ENCODE data around the gene HOXA13.

Gene HOXA13

DNA sequence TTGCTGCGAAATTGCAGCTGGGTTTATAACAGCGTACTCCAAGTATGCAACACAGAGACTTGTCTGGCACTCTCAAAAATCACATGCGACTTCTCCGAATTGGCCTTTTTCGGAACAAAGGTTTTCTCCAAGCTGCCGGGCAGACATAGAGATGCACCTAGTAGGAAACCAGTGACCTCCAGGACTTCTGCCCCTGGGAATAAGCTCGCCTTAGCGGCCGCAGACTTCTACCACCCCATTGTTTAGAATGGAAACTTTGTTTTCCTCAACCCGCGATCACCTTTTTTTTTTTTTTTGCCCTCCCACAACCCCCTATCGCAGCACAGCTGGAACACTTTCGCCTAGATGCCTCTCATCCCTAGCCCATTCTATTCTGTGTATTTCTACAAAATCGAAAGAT lies 20.9 kb downstream of the HOXA13 start:
- Histone ChIP-seq H3K23ac (ENCODE audit: low read length) (no peak overlapping the region), H4K8ac (ENCODE audit: low read depth, low read length) (no peak overlapping the region), H3K4me1 (ENCODE audit: control insufficient read depth in 1 of 2, insufficient read depth in 2 of 2, low read length in 2 of 2) (peaks cover 9 to 12% of the 10 kb centered on the region in 2 experiments), H2AFZ (ENCODE audit: insufficient read depth, low read length, poor library complexity) (no peak overlapping the region), H3K27ac (ENCODE audit: low read depth, low read length) (no peak overlapping the region), H3K79me1 (ENCODE audit: low read length) (no peaks in the 10 kb centered on the region), H2BK120ac (ENCODE audit: insufficient read depth, low read length, poor library complexity) (no peak overlapping the region), H3K14ac (ENCODE audit: low read length) (no peak overlapping the region), H3K18ac (ENCODE audit: low read length) (no peak overlapping the region), H3K9me3 (ENCODE audit: insufficient read depth, low read depth, low read length) (peaks cover 30% of the 10 kb centered on the region), H2AK5ac (ENCODE audit: low read length) (no peak overlapping the region), H3K4me3 (ENCODE audit: low read depth, low read length) (no peak overlapping the region), H3K4me2 (ENCODE audit: low read length) (no peak overlapping the region), H3K27me3 (ENCODE audit: insufficient read depth, low read length) (peaks cover 87% of the 10 kb centered on the region), H3K36me3 (ENCODE audit: control insufficient read depth in 1 of 2, insufficient read depth in 2 of 2, low read length in 2 of 2) (no peaks in the 10 kb centered on the region), H3K9ac (ENCODE audit: low read length) (no peak overlapping the region), H3K4ac (ENCODE audit: low read depth, low read length) (no peak overlapping the region), H2BK5ac (ENCODE audit: low read depth, low read length, poor library complexity) (no peak overlapping the region), H3K79me2 (ENCODE audit: control insufficient read depth, insufficient read depth, low read length, poor library complexity) (no peaks in the 10 kb centered on the region), H2BK12ac (ENCODE audit: low read length) (no peak overlapping the region), H4K12ac (ENCODE audit: low read depth, low read length) (no peak overlapping the region), H4K91ac (ENCODE audit: low read depth, low read length) (no peak overlapping the region)
- no peak for DNase-seq
- no CpG with 5 or more reads among the region's 14 CpGs for WGBS (ENCODE audit: extremely low coverage, insufficient coverage, insufficient read length)

- no peaks in the 10 kb centered on the region for H3K36me3 ChIP-seq (ENCODE audit: control insufficient read depth in 1 of 2, insufficient read depth in 2 of 2, low read length in 2 of 2)
- no peak overlapping the region for H2AK5ac ChIP-seq (ENCODE audit: low read length)
- H2BK5ac ChIP-seq (ENCODE audit: low read depth, low read length, poor library complexity), result no peak overlapping the region
- H3K27me3 ChIP-seq (ENCODE audit: insufficient read depth, low read length), result peaks cover 88% of the 10 kb centered on the region
- no CpG with 5 or more reads among the region's 6 CpGs for WGBS (ENCODE audit: extremely low coverage, insufficient coverage, insufficient read length)
- no peak overlapping the region for H3K27ac ChIP-seq (ENCODE audit: low read depth, low read length)
- no peak overlapping the region for H2AFZ ChIP-seq (ENCODE audit: insufficient read depth, low read length, poor library complexity)
- H3K4me1 ChIP-seq (ENCODE audit: control insufficient read depth in 1 of 2, insufficient read depth in 2 of 2, low read length in 2 of 2), result peaks cover 11 to 16% of the 10 kb centered on the region in 2 experiments
- H2BK12ac ChIP-seq (ENCODE audit: low read length), result no peak overlapping the region
- H4K8ac ChIP-seq (ENCODE audit: low read depth, low read length), result no peak overlapping the region
- no peaks in the 10 kb centered on the region for H3K79me2 ChIP-seq (ENCODE audit: control insufficient read depth, insufficient read depth, low read length, poor library complexity)
- no peak overlapping the region for H4K91ac ChIP-seq (ENCODE audit: low read depth, low read length)
- H3K9me3 ChIP-seq (ENCODE audit: insufficient read depth, low read depth, low read length), result peaks cover 36% of the 10 kb centered on the region
- DNase-seq, result no peak
- no peak overlapping the region for H3K9ac ChIP-seq (ENCODE audit: low read length)
- H3K4ac ChIP-seq (ENCODE audit: low read depth, low read length), result no peak overlapping the region
- no peak overlapping the region for H3K23ac ChIP-seq (ENCODE audit: low read length)
- no peaks in the 10 kb centered on the region for H3K79me1 ChIP-seq (ENCODE audit: low read length)
- H4K12ac ChIP-seq (ENCODE audit: low read depth, low read length), result no peak overlapping the region
- H2BK120ac ChIP-seq (ENCODE audit: insufficient read depth, low read length, poor library complexity), result no peak overlapping the region
- H3K4me3 ChIP-seq (ENCODE audit: low read depth, low read length), result no peak overlapping the region
- no peak overlapping the region for H3K14ac ChIP-seq (ENCODE audit: low read length)
- H3K18ac ChIP-seq (ENCODE audit: low read length), result no peak overlapping the region
- no peak overlapping the region for H3K4me2 ChIP-seq (ENCODE audit: low read length)
These were observed 21.5 kb downstream of the HOXA13 start for GRCh38 chr7:27178366-27178765.

DNA sequence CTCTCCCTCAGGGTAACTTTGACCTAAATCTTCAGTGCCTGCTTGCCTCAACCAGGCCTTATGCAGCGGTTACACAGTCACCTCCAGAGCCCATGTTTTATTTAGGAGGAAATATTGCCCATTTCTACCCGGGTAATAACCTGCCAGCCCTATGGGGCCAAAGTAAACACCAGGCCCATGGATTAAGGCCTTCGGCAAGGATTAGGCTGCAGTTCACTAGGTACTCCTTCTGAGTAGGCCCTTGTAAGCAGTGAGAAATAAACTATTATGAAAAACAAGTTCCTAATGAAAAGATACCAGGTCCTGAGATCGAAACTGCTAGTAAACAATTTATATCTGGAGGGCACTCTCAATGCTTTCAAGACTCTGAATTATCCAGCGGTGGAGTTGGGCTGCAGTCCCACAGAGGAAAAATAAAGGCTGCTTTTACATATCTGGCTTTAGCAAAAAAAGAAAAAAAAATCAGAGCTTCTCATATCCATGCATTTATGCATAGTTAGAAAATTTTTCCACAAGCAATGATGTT lies 22.0 kb downstream of the HOXA13 start:
- Histone ChIP-seq H3K4me3 (ENCODE audit: low read depth, low read length) (no peak overlapping the region), H3K18ac (ENCODE audit: low read length) (no peak overlapping the region)

DNA sequence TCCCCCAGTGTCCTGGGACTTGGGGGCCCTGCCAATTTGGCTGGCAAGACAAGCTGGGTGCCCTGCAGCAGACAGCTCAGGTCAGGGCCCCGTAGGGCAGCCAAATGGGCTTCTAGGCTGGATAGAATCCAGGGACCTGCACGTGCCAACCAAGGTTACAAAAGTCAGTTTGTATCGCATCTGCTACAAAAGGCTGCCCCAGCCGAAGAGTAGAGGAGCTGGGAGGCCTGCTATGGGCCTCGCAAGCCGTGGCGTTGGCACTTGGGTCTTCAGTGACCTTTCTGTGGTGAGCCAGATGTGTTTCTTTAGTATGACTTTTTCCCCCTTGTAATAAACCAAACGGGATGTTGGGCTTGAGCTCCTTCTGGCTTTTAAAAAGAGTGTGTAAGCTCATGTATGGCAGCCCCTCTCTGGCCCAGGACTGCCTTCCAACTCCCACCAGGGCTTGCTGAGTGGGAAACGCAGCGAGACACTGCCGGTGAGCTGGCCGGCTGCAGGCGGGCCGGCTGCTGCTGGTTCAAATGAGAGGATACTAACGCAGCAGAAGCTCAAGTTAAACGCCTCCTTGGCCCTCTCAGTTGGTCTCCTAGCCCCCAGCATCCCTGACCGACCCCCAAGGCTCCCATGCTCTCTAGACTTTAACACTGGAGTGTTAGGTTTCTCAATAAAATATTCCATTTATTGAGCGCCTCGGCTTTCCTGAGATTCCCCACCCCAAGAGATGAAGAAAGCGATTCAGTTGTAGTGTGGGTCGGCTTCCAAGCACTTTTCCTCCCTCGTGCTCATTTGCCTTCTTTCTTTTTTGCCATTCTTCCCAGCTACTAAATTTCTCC lies 22.7 kb downstream of the HOXA13 start:
- no peak overlapping the region for H3K27ac ChIP-seq (ENCODE audit: low read depth, low read length)
- H3K18ac ChIP-seq (ENCODE audit: low read length), result no peak overlapping the region
- no CpG with 5 or more reads among the region's 22 CpGs for WGBS (ENCODE audit: extremely low coverage, insufficient coverage, insufficient read length)
- no peak overlapping the region for H2BK120ac ChIP-seq (ENCODE audit: insufficient read depth, low read length, poor library complexity)
- H3K4me2 ChIP-seq (ENCODE audit: low read length), result no peak overlapping the region
- no peak overlapping the region for H3K14ac ChIP-seq (ENCODE audit: low read length)
- no peak overlapping the region for H3K9ac ChIP-seq (ENCODE audit: low read length)
- H3K79me2 ChIP-seq (ENCODE audit: control insufficient read depth, insufficient read depth, low read length, poor library complexity), result no peaks in the 10 kb centered on the region
- H3K4me3 ChIP-seq (ENCODE audit: low read depth, low read length), result no peak overlapping the region
- no peaks in the 10 kb centered on the region for H3K79me1 ChIP-seq (ENCODE audit: low read length)
- H3K4me1 ChIP-seq (ENCODE audit: control insufficient read depth in 1 of 2, insufficient read depth in 2 of 2, low read length in 2 of 2), result peaks cover 7 to 14% of the 10 kb centered on the region in 2 experiments
- H3K9me3 ChIP-seq (ENCODE audit: insufficient read depth, low read depth, low read length), result peaks cover 46% of the 10 kb centered on the region
- H2AFZ ChIP-seq (ENCODE audit: insufficient read depth, low read length, poor library complexity), result no peak overlapping the region
- no peak overlapping the region for H3K23ac ChIP-seq (ENCODE audit: low read length)
- H3K27me3 ChIP-seq (ENCODE audit: insufficient read depth, low read length), result peaks cover 88% of the 10 kb centered on the region
- no peak overlapping the region for H2BK12ac ChIP-seq (ENCODE audit: low read length)
- H4K12ac ChIP-seq (ENCODE audit: low read depth, low read length), result no peak overlapping the region
- no peak overlapping the region for H4K91ac ChIP-seq (ENCODE audit: low read depth, low read length)
- no peak overlapping the region for H2AK5ac ChIP-seq (ENCODE audit: low read length)
- no peak overlapping the region for H2BK5ac ChIP-seq (ENCODE audit: low read depth, low read length, poor library complexity)
- H3K36me3 ChIP-seq (ENCODE audit: control insufficient read depth in 1 of 2, insufficient read depth in 2 of 2, low read length in 2 of 2), result no peaks in the 10 kb centered on the region
- H4K8ac ChIP-seq (ENCODE audit: low read depth, low read length), result no peak overlapping the region
- H3K4ac ChIP-seq (ENCODE audit: low read depth, low read length), result no peak overlapping the region
- no peak for DNase-seq

More for the DNA sequence above, 22.0 kb downstream of the HOXA13 start:
- Histone ChIP-seq H2BK12ac (ENCODE audit: low read length) (no peak overlapping the region), H4K91ac (ENCODE audit: low read depth, low read length) (no peak overlapping the region), H2BK120ac (ENCODE audit: insufficient read depth, low read length, poor library complexity) (no peak overlapping the region), H2AFZ (ENCODE audit: insufficient read depth, low read length, poor library complexity) (no peak overlapping the region), H2AK5ac (ENCODE audit: low read length) (no peak overlapping the region), H3K9me3 (ENCODE audit: insufficient read depth, low read depth, low read length) (peaks cover 40% of the 10 kb centered on the region), H3K27me3 (ENCODE audit: insufficient read depth, low read length) (peaks cover 88% of the 10 kb centered on the region), H3K4me1 (ENCODE audit: control insufficient read depth in 1 of 2, insufficient read depth in 2 of 2, low read length in 2 of 2) (peaks cover 7 to 18% of the 10 kb centered on the region in 2 experiments), H3K9ac (ENCODE audit: low read length) (no peak overlapping the region), H3K27ac (ENCODE audit: low read depth, low read length) (no peak overlapping the region), H3K79me2 (ENCODE audit: control insufficient read depth, insufficient read depth, low read length, poor library complexity) (no peaks in the 10 kb centered on the region), H3K4ac (ENCODE audit: low read depth, low read length) (no peak overlapping the region), H3K4me2 (ENCODE audit: low read length) (no peak overlapping the region), H4K12ac (ENCODE audit: low read depth, low read length) (no peak overlapping the region), H3K79me1 (ENCODE audit: low read length) (no peaks in the 10 kb centered on the region), H3K36me3 (ENCODE audit: control insufficient read depth in 1 of 2, insufficient read depth in 2 of 2, low read length in 2 of 2) (no peaks in the 10 kb centered on the region), H3K23ac (ENCODE audit: low read length) (no peak overlapping the region), H2BK5ac (ENCODE audit: low read depth, low read length, poor library complexity) (no peak overlapping the region), H4K8ac (ENCODE audit: low read depth, low read length) (no peak overlapping the region), H3K14ac (ENCODE audit: low read length) (no peak overlapping the region)
- WGBS (ENCODE audit: extremely low coverage, insufficient coverage, insufficient read length), result no CpG with 5 or more reads among the region's 5 CpGs
- DNase-seq, result no peak
